ENCODE measurements around the gene IGF2R. TPM values are rescaled to one million over a fixed set of nuclear protein-coding genes. Genes with fewer than 3 reads are reported as not detected.

IGF2R gene
- total and polyA plus RNA-seq, 2 experiments from 2014 or later, result 8.1 to 30.9 TPM

- H3K79me2 ChIP-seq (ENCODE audit: insufficient read depth), result peaks cover 87% of the 10 kb centered on the region
- TF ChIP-seq EZH2 (IDR thresholded peaks at IDR 0.05; ENCODE audit: insufficient read depth, poor library complexity, severe bottlenecking) (no peak), EZH2phosphoT487 (IDR thresholded peaks at IDR 0.05; ENCODE audit: insufficient read depth, low read depth) (no peak)
- no peaks in the 10 kb centered on the region for H3K4me1 ChIP-seq (ENCODE audit: insufficient read depth)
- no peaks in the 10 kb centered on the region for H3F3A ChIP-seq (ENCODE audit: insufficient read depth)
- no peaks in the 10 kb centered on the region for H3K9me2 ChIP-seq (ENCODE audit: insufficient read depth)
- no peaks in the 10 kb centered on the region; the same call in 1 of the 2 replicates for H4K20me1 ChIP-seq (ENCODE audit: insufficient read depth)
- in situ Hi-C loops (cut with MboI), result no loop called here
- H3K4me3 ChIP-seq, result no peak overlapping the region
- H2AFZ ChIP-seq, result no peak overlapping the region
- H3K36me3 ChIP-seq (ENCODE audit: low read depth), result no peaks in the 10 kb centered on the region
- H3K27me3 ChIP-seq (replicated peaks; ENCODE audit: insufficient read depth), result no peaks in the 10 kb centered on the region
- no peaks in the 10 kb centered on the region for H3K9me3 ChIP-seq (ENCODE audit: low read depth)
- WGBS, 2 experiments (ENCODE audit: low coverage in 1 of 2, low lambda C conversion rate in 2 of 2, missing lambda C conversion rate in 2 of 2), result 91 to 93% methylated on average over 12 of the region's 12 CpGs
- H3K27ac ChIP-seq, result no peak overlapping the region
- DNase-seq, result no peak
- H3K9ac ChIP-seq, result no peak overlapping the region
- no peak overlapping the region for H3K4me2 ChIP-seq (ENCODE audit: unreplicated experiment)
Observed at GRCh38 chr6:159996626-159997497, 28.0 kb downstream of the IGF2R start.

- H3K4me1 ChIP-seq (ENCODE audit: insufficient read depth), result no peaks in the 10 kb centered on the region
- H3K36me3 ChIP-seq (ENCODE audit: low read depth), result no peaks in the 10 kb centered on the region
- H2AFZ ChIP-seq, result no peak overlapping the region
- H3K9me3 ChIP-seq (ENCODE audit: low read depth), result no peaks in the 10 kb centered on the region
- no peaks in the 10 kb centered on the region for H3F3A ChIP-seq (ENCODE audit: insufficient read depth)
- H3K27ac ChIP-seq, result no peak overlapping the region
- H3K9ac ChIP-seq, result no peak overlapping the region
- H3K79me2 ChIP-seq (ENCODE audit: insufficient read depth), result peaks cover 87% of the 10 kb centered on the region
- no peak for DNase-seq
- H4K20me1 ChIP-seq (ENCODE audit: insufficient read depth), result no peaks in the 10 kb centered on the region; the same call in 1 of the 2 replicates
- H3K4me3 ChIP-seq, result no peak overlapping the region
- no peaks in the 10 kb centered on the region for H3K27me3 ChIP-seq (replicated peaks; ENCODE audit: insufficient read depth)
- WGBS, 2 experiments (ENCODE audit: low coverage in 1 of 2, low lambda C conversion rate in 2 of 2, missing lambda C conversion rate in 2 of 2), result 92 to 93% methylated on average over 11 of the region's 11 CpGs
- no peaks in the 10 kb centered on the region for H3K9me2 ChIP-seq (ENCODE audit: insufficient read depth)
- in situ Hi-C loops (cut with MboI), result no loop called here
- H3K4me2 ChIP-seq (ENCODE audit: unreplicated experiment), result no peak overlapping the region
- TF ChIP-seq EZH2 (IDR thresholded peaks at IDR 0.05; ENCODE audit: insufficient read depth, poor library complexity, severe bottlenecking) (no peak), EZH2phosphoT487 (IDR thresholded peaks at IDR 0.05; ENCODE audit: insufficient read depth, low read depth) (no peak)
Observed at GRCh38 chr6:159997498-159998101, 28.7 kb downstream of the IGF2R start.

- no peak for DNase-seq
- Histone ChIP-seq H3F3A (ENCODE audit: insufficient read depth) (no peaks in the 10 kb centered on the region), H3K9me3 (ENCODE audit: low read depth) (no peaks in the 10 kb centered on the region), H3K4me2 (ENCODE audit: unreplicated experiment) (no peak overlapping the region), H3K79me2 (ENCODE audit: insufficient read depth) (peaks cover 86% of the 10 kb centered on the region), H3K9me2 (ENCODE audit: insufficient read depth) (no peaks in the 10 kb centered on the region), H3K9ac (no peak overlapping the region), H3K27ac (no peak overlapping the region), H3K27me3 (replicated peaks; ENCODE audit: insufficient read depth) (no peaks in the 10 kb centered on the region), H3K36me3 (ENCODE audit: low read depth) (no peaks in the 10 kb centered on the region), H2AFZ (no peak overlapping the region), H3K4me3 (no peak overlapping the region), H3K4me1 (ENCODE audit: insufficient read depth) (no peaks in the 10 kb centered on the region), H4K20me1 (ENCODE audit: insufficient read depth) (no peaks in the 10 kb centered on the region; the same call in 1 of the 2 replicates)
- in situ Hi-C loops (cut with MboI), result no loop called here
- WGBS, 2 experiments (ENCODE audit: low coverage in 1 of 2, low lambda C conversion rate in 2 of 2, missing lambda C conversion rate in 2 of 2), result 94 to 100% methylated on average over 2 of the region's 2 CpGs
- TF ChIP-seq EZH2phosphoT487 (IDR thresholded peaks at IDR 0.05; ENCODE audit: insufficient read depth, low read depth) (no peak), EZH2 (IDR thresholded peaks at IDR 0.05; ENCODE audit: insufficient read depth, poor library complexity, severe bottlenecking) (no peak)
Observed at GRCh38 chr6:159998538-159998937, 29.7 kb downstream of the IGF2R start.

DNA sequence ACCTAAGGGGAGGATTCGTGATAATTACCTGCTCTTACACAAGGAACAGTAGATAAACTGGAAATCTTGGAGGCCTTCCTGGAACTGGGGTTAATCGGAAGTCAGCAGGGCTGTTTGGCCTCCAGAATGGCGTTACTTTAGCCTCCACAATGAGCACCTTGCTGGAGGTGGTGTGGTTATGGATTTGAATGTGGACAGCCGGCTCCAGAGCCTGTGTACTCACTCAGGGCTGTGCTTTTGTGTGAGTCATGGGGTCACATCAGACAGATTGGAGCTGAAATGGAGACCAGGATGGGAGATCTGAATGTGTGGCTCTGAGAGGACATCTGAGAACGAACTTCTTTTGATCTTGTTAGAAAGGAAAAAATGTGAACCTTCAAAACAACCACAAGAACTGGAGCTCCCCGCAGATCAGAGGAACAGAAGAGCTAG is 30.4 kb downstream of the IGF2R start:
- no peaks in the 10 kb centered on the region for H3F3A ChIP-seq (ENCODE audit: insufficient read depth)
- no peaks in the 10 kb centered on the region for H3K27me3 ChIP-seq (replicated peaks; ENCODE audit: insufficient read depth)
- H2AFZ ChIP-seq, result no peak overlapping the region
- no peaks in the 10 kb centered on the region for H3K4me1 ChIP-seq (ENCODE audit: insufficient read depth)
- 95 to 97% methylated on average over 6 of the region's 6 CpGs for WGBS, 2 experiments (ENCODE audit: low coverage in 1 of 2, low lambda C conversion rate in 2 of 2, missing lambda C conversion rate in 2 of 2)
- no peaks in the 10 kb centered on the region for H3K9me2 ChIP-seq (ENCODE audit: insufficient read depth)
- no peaks in the 10 kb centered on the region for H3K9me3 ChIP-seq (ENCODE audit: low read depth)
- no peak overlapping the region for H3K27ac ChIP-seq
- in situ Hi-C loops (cut with MboI), result no loop called here
- H4K20me1 ChIP-seq (ENCODE audit: insufficient read depth), result no peaks in the 10 kb centered on the region; the same call in 1 of the 2 replicates
- H3K4me2 ChIP-seq (ENCODE audit: unreplicated experiment), result no peak overlapping the region
- no peak for DNase-seq
- H3K36me3 ChIP-seq (ENCODE audit: low read depth), result no peaks in the 10 kb centered on the region
- peaks cover 85% of the 10 kb centered on the region for H3K79me2 ChIP-seq (ENCODE audit: insufficient read depth)
- H3K4me3 ChIP-seq, result no peak overlapping the region
- TF ChIP-seq EZH2phosphoT487 (IDR thresholded peaks at IDR 0.05; ENCODE audit: insufficient read depth, low read depth), result no peak
- no peak for TF ChIP-seq EZH2 (IDR thresholded peaks at IDR 0.05; ENCODE audit: insufficient read depth, poor library complexity, severe bottlenecking)
- H3K9ac ChIP-seq, result no peak overlapping the region
